GM21526 (cell line): ENCODE results near the gene NTNG2.

Experiments used
- ATAC-seq: cut with Tn5 transposase; IDR thresholded peaks from one replicate; pipeline ENCODE4 v1.9.1; 2021; ENCODE audit warnings: moderate library complexity; ENCODE audit not compliant: unreplicated experiment, low FRiP score

Gene NTNG2

DNA sequence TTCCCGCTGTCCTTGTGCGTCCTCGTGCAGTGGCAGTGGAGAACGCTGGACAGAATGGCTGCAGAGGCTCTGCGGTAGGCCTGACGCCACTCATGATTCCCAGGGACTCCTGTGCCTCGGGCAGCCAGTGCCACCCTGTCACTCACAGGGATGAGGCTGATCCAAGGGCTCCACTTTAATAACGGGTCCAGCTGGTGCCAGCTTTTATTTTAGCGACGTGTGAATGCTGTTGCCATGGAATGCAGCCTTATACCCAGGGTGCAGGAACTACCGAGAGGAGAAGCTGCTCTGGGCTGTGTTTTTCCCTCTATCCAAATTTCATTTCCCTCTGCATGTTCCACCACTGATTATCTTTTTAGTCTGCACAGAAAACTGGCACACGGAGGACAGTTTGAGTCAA lies 15.8 kb upstream of the NTNG2 start:
- no peak for ATAC-seq

DNA sequence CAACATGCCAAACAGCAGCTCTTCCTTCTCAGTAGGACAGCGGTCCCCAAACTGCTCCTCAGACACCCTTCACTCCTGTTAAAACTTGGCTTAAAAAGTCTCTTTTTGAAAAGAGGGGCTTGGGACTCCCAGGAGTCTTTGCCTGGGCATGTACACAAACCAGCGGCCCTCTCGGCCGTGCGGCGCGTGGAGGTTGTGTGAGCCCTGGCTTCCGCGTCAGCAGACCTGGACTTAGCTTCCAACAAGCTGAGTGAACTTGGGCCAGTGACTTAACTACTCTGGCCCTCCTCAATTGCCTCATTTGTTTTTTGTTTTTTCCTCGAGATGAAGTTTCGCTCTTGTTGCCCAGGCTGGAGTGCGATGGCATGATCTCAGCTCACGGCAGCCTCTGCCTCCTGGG lies 15.3 kb upstream of the NTNG2 start:
- no peak for ATAC-seq

DNA sequence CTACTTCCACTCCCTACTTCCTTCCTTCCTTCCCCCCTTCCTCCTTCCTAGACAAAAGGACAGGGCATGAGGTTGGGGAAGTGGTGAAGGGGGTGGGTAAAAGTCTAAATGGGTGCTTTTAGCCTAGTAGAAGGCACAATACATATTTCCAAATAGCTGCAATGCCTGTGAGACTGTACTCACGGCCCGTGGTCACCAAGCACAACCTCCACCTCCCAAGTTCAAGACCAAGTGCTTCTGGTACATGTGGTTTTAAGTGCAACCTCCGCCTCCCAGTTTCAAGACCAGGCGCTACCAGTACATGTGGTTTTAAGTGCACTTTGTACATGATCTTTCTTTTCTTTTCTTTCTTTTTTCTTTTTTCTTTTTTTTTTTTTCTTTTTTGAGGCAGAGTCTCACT lies 14.5 kb upstream of the NTNG2 start:
- no peak for ATAC-seq

DNA sequence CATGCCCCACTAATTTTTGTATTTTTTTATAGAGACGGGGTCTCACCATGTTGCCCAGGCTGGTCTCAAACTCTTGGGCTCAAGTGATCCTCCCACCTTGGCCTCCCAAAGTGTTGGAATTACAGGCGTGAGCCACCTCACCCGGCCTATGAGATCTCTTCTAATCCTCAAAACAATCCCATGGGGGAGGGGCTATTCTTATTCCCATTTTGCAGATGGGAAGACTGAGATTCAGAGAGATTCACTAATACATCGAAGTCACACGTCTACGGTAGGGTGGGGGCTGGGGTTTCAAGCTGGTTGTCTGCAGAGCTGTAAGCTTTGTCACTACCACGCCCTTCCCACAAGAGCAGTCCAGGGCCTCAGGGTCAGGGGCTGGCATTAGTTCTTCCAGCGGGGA lies 14.0 kb upstream of the NTNG2 start:
- ATAC-seq: no peak

DNA sequence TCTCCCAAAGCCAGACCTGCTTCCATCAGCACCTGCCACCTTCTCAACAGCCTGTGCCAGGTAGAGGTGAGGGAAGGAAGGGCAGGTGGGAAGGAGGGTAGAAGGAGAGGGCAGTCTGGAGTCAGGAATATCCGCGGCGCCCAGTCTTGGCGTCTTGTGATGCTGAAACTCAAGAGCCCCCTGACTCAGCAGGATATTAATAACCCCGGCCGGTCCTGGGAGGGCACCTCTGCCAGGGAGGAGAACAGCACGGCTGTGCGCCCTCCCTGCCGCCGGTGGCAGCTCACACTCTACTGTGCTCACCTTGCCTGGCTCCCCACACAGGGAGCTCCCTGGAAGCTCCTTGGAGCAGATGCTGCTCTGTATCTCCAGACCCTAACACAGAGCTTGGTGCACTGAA lies 11.6 kb upstream of the NTNG2 start:
- no peak for ATAC-seq

DNA sequence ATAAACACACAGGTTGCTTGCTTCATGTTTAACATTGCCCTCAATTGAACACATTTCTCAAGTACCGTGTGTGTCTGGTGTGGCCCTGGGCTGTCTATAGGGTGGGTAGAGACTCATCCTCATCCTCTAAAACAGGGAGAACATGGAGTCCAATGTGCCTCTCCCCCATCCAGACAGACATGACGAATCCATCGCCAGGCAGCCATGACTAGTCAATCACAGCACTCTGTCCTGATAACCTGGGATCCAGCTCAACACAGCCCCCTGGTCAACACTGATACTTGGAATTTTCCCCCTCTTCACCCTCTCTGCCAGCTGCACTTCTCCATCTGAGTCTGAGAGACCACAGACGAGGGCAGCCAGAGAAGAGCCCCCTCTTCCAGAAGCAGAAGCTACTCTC lies 10.7 kb upstream of the NTNG2 start:
- ATAC-seq: no peak

DNA sequence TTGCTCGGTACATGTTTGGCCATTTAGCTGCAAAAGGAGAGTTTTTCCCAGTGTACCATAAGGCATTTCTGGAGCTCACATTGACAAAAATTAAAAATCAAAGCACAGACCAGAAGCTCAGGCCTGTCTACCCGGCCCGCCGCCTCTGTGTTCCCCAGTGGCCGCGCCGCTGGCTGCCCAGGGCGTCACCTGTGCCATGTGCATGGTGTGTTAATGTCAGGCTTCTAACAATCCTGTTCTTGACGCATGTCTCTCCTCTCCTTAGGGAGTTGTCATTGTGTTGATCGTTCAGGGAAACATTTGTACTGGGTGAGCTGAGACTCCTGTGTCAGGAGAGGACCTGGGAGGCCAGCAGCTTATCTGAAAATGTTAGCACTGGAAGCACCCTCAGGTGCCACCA lies 9.6 kb upstream of the NTNG2 start:
- no peak for ATAC-seq

DNA sequence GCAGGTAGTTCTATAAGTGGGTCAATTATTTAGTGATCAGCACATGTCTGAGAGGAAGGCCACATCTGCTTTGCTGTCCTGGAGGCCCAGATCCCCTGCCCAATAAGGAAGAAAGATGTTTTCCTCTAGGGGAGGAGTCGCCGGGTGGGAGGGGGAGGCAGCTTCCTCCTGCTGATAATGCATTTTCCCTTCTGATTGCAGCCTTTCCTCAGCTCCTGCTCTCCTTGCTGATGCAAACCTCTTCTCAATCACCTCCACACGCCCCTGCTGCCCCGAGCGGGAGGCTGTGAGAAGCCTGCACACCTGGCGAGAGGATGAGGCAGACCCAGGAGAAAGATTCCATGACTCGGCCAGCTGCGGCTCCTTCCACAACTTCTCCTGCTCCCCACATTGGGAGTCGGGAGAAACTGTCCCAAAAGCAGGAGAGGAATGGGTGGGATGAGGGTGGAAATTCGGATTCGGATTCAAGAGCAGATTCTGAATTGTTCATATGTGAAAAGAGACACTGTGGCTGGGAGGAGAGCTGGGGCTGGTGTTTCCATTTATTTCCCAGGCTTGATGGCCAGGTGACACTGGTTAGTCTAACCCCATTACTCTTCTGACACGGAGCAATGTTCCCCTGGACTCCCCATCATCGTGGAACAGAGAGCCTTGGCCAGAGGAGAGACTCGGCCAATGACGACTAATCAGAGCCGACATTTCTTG lies 6.8 kb upstream of the NTNG2 start:
- no peak for ATAC-seq

DNA sequence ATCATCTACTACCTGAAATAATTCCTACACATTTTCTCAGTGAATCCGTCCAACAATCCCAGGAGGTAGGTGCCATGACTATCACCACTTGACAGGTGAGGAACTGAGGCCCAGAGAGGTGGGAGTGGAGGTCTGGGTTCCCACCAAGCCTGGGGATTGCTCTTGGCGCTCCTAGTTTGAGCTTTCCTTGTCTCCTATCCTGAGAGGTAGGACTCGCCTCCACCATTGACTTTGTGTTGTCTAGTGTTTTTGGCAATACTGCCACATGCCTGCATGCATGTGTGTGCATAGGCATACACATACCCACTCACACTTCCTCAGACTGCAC lies 6.3 kb upstream of the NTNG2 start:
- no peak for ATAC-seq

DNA sequence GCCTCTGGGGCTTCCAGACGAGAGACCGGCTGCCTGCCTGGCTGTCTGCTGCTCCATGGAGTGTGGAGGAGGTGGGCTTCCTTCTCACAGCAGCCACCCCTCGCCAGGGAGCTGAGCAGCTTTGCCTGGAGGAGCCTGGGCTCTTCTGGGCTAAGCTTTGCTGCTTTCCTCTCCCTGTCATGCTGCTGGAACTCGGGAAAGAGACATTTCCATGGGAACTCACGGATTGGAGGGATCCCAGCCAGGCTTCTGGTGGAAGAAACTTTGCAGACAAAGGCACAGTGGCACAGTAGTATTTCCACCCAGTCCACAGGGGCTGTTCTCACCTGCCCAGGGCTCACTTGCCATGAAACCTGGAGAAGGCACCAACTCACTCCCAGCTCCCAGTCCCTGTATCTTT lies 5.6 kb upstream of the NTNG2 start:
- ATAC-seq: no peak

DNA sequence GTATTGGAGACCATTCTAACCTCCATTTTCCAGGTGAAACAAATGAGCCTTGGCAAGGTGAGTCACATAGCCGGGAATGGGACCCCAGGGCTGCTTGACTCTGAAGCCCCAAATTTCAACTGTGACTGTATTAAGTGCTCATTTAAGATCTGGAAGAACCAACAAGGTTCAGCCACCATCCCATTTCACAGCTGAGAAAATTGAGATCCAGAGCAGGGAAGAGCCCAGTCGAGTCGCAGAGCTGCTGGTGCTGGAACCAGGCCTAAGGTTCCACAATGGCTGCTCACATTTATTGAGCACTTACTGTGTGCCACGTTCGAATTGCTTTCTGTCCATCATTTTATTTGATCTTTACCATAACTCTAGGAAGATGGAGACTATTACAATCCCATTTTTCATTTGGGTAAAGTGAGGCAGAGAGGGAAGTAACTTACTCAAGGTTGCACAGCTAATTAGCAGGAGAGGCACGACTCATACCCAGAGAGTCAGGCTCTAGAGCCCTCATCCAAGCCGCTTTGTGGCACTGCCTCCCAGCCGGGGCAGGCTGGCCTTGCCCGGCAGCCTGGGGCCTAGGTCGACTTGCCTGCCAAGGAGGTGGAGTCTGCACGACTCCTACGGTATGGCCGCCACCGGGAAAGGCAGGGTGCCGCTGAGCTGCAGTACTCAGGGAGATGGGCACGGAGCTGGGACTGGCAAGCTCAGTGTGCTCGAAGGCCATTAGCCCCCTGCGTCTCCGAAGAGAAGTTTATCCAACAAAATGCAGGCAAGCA lies 4.3 kb upstream of the NTNG2 start:
- no peak for ATAC-seq

DNA sequence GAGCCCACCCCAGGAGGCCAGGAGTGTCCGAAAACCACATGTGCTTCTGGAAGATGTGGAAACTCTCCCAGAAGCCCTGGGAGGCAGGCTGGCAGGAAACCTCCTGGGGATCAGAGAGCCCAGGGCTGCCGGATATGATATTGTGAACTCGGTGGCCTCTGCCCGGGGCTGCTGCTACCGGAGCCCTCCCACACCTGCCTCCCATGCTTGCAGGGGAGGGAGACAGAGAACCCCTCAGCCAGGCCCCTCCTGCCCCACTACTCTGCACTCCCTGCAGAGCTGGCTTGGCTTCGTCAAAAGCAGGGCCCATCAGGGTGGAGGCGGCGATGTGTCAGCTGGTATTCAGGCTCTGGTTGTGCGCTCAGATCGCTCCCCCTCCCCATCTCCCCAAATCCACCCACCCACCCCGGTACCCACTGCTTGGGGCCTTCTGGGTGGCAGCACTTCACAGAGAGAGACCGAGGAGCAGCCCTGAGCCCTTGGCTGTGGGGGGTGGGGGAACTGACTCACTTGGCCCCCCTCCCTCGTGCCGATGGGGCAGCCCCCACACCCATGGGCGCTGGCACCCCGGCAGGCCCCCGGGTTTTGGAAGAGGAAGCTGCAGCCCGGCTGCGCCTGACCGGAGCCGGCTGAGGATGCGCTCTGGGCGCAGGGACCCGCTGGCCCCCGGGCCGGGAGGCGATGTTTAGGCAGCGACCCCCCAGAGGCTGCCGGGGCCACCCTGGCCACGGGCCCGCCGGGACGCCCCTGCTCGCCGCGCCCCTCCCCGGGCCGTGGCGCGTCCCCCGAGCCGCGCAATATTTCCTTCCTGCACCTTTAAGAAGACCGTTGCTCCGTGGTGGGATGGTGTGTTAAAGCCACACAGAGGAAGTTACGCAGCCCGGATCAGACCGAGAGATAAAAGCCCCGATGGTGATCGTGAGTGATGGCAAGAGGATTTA lies 786 bp upstream of the NTNG2 start:
- ATAC-seq: no peak

DNA sequence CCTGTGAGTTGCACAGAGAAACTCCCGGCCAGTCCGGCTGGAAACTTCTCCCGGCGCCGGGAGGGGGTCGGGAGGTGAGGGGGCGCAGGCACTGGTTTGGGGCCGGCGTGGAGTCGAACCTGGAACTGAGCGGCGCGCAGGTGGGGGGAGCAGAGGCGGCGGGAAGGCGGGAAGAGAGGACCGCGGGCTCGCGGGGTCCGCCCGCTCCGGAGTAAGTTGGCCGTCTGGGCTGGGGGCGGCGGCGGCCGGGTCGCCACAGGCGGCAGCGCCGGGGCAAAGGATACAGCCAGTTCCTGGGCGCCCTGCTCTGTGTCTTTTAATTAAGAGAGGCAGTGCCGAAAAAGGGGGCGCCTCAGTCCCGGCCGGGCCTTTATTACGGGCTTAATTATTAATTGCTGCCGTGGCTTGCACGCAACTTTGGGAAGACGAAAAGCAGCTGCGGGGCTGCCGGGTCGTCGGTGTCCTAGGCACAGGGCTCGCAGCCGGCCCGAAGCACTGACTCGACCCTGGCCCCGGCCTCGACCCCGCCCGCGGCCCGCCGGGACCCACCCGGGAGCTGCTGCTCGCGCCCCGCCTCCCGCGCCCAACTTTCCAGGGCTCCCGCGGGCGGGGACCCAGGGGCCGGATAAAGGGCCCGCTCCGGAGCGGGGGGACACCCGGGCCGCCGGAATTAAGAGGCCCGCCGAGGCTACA lies 1.1 kb downstream of the NTNG2 start:
- ATAC-seq: no peak

DNA sequence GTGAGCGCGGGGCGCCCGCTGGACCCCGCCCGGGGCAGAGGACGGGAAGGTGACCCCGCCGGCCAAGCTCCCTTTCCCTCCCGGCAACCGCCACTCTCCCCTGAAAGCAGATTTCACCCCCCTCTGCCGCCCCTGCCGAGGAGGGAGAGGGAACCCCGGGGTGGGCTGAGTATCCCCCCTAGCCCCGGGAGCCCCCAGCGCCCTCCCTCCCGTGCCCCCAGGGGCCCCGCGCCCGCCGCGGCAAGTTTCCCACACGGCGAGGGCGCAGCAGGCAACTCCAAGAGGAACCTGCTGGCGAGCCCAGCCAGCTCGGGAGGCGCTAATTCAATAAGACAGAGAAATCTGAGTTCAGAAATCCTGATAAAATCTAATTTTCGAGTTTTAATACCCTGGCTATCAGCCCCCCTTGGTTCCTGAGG lies 1.6 kb downstream of the NTNG2 start:
- ATAC-seq: no peak

DNA sequence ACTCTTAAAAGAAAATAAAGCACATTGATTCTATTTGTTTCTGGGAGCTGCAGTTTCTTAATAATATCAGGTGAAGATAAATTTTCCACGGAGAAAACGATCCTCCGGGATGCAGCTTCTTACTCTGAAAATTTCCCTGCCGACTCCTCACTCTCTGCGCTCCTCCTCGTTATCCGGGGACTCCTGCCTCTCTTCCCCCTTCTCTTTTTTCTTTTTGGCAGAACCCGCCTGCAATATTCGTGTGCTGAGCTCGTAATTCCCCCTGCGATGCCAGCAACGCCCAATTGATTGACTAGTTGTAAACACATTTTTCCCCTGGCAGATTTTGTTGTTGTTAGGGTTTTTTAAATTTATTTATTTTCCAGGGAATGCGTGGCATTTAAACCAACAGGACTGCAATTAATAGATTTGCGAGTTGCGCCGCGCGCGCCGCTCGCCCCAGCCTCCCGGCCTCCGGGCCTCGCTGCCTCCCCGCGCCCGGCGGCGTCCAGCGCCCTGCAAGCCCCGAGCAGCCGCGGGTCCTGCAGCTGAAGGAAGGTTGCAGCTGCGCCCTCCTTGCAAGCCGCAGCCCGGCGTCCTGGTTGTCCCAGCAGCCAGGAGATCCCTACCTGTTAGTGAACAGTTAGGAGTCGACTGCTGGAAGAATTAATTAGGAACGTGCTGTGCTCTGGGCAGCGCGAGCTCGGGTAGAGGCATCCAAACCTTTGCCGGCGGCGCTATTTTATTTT lies 2.2 kb downstream of the NTNG2 start:
- ATAC-seq: no peak

DNA sequence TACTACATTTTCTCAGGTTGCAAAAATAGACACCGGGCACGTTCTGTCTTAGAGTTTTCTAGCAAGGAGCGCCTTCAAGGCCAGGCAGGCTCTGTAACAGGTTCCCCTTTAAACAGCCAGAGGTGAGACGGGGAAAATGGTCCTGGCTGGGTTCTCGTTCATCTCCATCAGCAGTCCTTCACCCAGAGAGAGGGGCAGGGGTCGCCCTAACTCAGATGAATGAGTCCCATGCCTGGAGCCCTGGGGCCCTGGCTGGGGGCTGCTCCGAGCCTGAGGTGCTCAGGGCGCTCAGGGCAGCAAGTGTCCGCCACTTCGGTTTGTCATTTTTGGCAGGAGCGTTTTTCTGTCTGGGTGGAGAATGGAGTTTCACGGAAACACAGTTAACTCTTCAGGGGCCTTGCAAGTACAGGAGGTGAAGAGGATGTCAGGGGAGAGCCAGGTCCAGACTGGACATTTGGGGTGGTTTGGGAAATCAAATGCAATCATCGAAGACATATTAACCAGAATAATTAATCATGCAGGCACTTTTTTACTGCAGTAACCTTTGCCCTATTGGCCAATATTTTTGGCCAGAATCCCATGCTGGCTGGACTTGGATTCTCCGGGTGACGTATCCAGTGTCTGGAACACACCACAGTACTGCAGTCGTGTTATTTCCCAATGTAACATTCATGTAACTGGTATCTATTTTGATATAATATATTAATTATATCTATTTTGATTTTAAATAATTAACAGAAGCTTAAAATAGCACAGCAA lies 2.9 kb downstream of the NTNG2 start:
- ATAC-seq: no peak

DNA sequence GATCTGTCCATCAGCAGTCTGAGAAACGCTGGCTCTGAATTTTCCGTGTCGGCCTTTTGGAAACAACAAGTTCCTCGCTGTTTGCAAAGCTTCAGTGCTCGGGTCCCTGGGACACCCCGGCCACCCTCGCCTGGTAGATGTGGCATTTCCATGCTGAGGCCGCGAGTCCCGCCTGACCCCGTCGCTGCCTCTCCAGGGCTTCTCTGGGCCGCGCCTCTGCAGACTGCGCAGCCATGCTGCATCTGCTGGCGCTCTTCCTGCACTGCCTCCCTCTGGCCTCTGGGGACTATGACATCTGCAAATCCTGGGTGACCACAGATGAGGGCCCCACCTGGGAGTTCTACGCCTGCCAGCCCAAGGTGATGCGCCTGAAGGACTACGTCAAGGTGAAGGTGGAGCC lies 4.7 kb downstream of the NTNG2 start:
- ATAC-seq: no peak

DNA sequence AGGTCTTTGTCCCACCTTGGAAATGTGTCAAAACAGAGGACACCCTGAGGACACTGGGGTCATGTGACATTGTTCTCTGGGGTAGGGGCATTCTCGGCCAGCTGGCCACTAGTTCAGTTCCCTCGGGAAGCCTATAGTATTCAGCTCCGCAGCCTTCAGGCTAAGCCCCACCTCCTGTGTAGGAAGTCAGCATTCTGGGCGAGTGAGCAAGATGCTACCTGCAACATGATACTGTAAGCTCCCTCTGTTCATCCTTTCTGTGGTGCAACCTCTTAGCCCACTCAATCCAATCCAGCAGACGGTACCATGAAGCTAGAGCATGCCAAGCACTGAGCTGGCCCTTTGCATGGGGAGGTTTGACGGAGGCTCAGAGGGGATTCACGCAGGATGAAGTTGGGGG lies 5.3 kb downstream of the NTNG2 start:
- ATAC-seq: no peak

DNA sequence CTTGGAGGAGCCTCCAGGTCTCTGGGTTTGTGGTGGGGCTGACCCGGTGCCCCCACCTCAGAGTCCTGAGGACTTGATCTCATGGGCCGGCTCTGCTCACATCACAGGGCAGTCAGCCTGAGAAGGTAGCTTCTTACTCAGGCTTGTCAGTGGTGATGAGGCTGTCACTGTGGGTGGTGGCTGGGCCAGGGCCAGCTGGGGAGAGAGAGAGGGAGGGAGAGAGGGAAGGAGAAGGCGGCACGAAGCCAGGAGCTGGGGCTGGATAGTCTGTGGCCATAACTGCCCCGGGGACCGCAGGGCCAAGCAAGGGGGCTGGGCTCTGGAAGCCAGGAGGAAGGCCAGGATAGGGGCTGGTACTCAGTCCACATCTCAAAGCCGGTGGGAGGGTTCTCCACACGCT lies 6.5 kb downstream of the NTNG2 start:
- ATAC-seq: no peak
